Stimulated activated naive CD8-positive, alpha-beta T cell treated with anti-CD3 and anti-CD28 coated beads, Interleukin-15, Interleukin-2, amounts not matched to agents 100 ng/mL and 50 ng/mL, for 24 hours (primary cell): ENCODE data around the gene LAMC2.

Experiments
- H3K27ac Mint-ChIP-seq: one replicate; pipeline ENCODE4 v1.8.0; 2021; ENCODE audit warnings: mild to moderate bottlenecking, mixed read lengths
- H3K27me3 Mint-ChIP-seq: one replicate; pipeline ENCODE4 v1.8.0; 2021; ENCODE audit warnings: mixed read lengths
- H3K36me3 Mint-ChIP-seq: one replicate; pipeline ENCODE4 v1.8.0; 2021; ENCODE audit warnings: low read depth, mixed read lengths
- H3K4me1 Mint-ChIP-seq: one replicate; pipeline ENCODE4 v1.8.0; 2021; ENCODE audit warnings: low read depth, mixed read lengths
- H3K4me3 Mint-ChIP-seq: one replicate; pipeline ENCODE4 v1.8.0; 2021; ENCODE audit warnings: mild to moderate bottlenecking, mixed read lengths
- H3K9me3 Mint-ChIP-seq: one replicate; pipeline ENCODE4 v1.8.0; 2021; ENCODE audit warnings: mixed read lengths

The LAMC2 gene

GRCh38 chr1:183159960-183160359 lies 26.1 kb upstream of the LAMC2 start:
- Mint-ChIP-seq H3K36me3 (no peaks in the 10 kb centered on the region), H3K4me3 (no peak overlapping the region), H3K27me3 (no peaks in the 10 kb centered on the region), H3K9me3 (no peaks in the 10 kb centered on the region), H3K4me1 (no peaks in the 10 kb centered on the region), H3K27ac (no peak overlapping the region)

- Mint-ChIP-seq H3K36me3 (no peaks in the 10 kb centered on the region), H3K9me3 (no peaks in the 10 kb centered on the region), H3K4me1 (no peaks in the 10 kb centered on the region), H3K27ac (no peak overlapping the region), H3K4me3 (no peak overlapping the region), H3K27me3 (no peaks in the 10 kb centered on the region)
Measured at GRCh38 chr1:183161391-183161790, 24.7 kb upstream of the LAMC2 start.

- Mint-ChIP-seq H3K27me3 (no peaks in the 10 kb centered on the region), H3K4me3 (no peak overlapping the region), H3K36me3 (no peaks in the 10 kb centered on the region), H3K27ac (no peak overlapping the region), H3K4me1 (no peaks in the 10 kb centered on the region), H3K9me3 (no peaks in the 10 kb centered on the region)
Measured at GRCh38 chr1:183163316-183163715, 22.7 kb upstream of the LAMC2 start.

GRCh38 chr1:183164340-183164739 lies 21.7 kb upstream of the LAMC2 start:
- H3K27ac Mint-ChIP-seq, result no peak overlapping the region
- H3K36me3 Mint-ChIP-seq, result no peaks in the 10 kb centered on the region
- no peaks in the 10 kb centered on the region for H3K9me3 Mint-ChIP-seq
- no peak overlapping the region for H3K4me3 Mint-ChIP-seq
- H3K27me3 Mint-ChIP-seq, result peaks cover 4% of the 10 kb centered on the region
- H3K4me1 Mint-ChIP-seq, result no peaks in the 10 kb centered on the region

GRCh38 chr1:183164963-183165362 lies 21.1 kb upstream of the LAMC2 start:
- Mint-ChIP-seq H3K27me3 (peaks cover 6% of the 10 kb centered on the region), H3K27ac (no peak overlapping the region), H3K36me3 (no peaks in the 10 kb centered on the region), H3K9me3 (no peaks in the 10 kb centered on the region), H3K4me3 (no peak overlapping the region), H3K4me1 (no peaks in the 10 kb centered on the region)

- no peak overlapping the region for H3K4me3 Mint-ChIP-seq
- no peaks in the 10 kb centered on the region for H3K9me3 Mint-ChIP-seq
- H3K36me3 Mint-ChIP-seq, result no peaks in the 10 kb centered on the region
- no peaks in the 10 kb centered on the region for H3K4me1 Mint-ChIP-seq
- H3K27me3 Mint-ChIP-seq, result peaks cover 7% of the 10 kb centered on the region
- no peak overlapping the region for H3K27ac Mint-ChIP-seq
Measured at GRCh38 chr1:183165456-183165855, 20.6 kb upstream of the LAMC2 start.

GRCh38 chr1:183166454-183166853 lies 19.6 kb upstream of the LAMC2 start:
- H3K9me3 Mint-ChIP-seq, result no peaks in the 10 kb centered on the region

GRCh38 chr1:183167676-183168075 lies 18.4 kb upstream of the LAMC2 start:
- no peaks in the 10 kb centered on the region for H3K4me1 Mint-ChIP-seq
- no peaks in the 10 kb centered on the region for H3K9me3 Mint-ChIP-seq
- peaks cover 7% of the 10 kb centered on the region for H3K27me3 Mint-ChIP-seq
- H3K36me3 Mint-ChIP-seq, result no peaks in the 10 kb centered on the region
- no peak overlapping the region for H3K4me3 Mint-ChIP-seq
- no peak overlapping the region for H3K27ac Mint-ChIP-seq

More at GRCh38 chr1:183166454-183166853, 19.6 kb upstream of the LAMC2 start:
- no peak overlapping the region for H3K4me3 Mint-ChIP-seq
- H3K27ac Mint-ChIP-seq, result no peak overlapping the region
- H3K4me1 Mint-ChIP-seq, result no peaks in the 10 kb centered on the region
- peaks cover 7% of the 10 kb centered on the region for H3K27me3 Mint-ChIP-seq
- H3K36me3 Mint-ChIP-seq, result no peaks in the 10 kb centered on the region

DNA sequence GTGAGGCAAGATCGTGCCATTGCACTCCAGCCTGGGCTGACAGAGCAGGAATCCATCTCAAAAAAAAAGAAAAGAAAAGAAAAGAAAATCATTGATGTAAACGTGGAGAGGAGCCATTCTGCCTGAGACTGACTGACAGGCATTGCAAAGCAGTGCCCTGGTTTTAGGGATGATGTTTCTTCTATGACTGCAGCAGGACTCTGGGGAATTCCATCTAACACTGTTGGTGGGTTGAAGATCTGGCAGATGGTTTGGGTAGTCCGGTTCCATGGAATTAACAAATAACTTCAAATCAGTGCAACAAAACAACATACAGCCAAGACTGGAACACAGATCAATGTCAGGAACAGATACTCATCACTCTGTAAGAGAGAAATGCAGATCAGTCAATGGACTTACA lies 17.8 kb upstream of the LAMC2 start:
- Mint-ChIP-seq H3K4me3 (no peak overlapping the region), H3K27ac (no peak overlapping the region), H3K9me3 (no peaks in the 10 kb centered on the region), H3K27me3 (peaks cover 7% of the 10 kb centered on the region), H3K4me1 (no peaks in the 10 kb centered on the region), H3K36me3 (no peaks in the 10 kb centered on the region)

DNA sequence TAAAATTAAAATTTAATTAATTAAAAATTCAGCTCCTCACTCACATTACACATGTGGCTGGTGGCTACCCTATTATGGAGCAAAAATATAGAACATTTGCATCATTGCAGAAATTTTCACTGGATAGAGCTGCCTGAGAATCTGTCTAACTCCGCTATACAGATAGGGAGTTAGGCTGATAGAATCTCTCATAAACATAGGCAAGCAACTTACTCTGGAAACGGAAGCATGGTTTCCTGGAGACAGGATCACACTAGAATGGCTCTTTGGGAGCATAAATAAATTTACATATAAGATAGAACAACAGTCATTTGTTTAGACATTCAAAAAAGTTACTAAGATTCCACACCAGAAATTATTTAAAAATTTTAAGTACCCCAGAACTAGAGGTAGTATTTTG lies 12.2 kb upstream of the LAMC2 start:
- peaks cover 4% of the 10 kb centered on the region for H3K27me3 Mint-ChIP-seq
- H3K9me3 Mint-ChIP-seq, result peaks cover 3% of the 10 kb centered on the region
- H3K4me1 Mint-ChIP-seq, result no peaks in the 10 kb centered on the region
- H3K4me3 Mint-ChIP-seq, result no peak overlapping the region
- no peaks in the 10 kb centered on the region for H3K36me3 Mint-ChIP-seq
- H3K27ac Mint-ChIP-seq, result no peak overlapping the region

DNA sequence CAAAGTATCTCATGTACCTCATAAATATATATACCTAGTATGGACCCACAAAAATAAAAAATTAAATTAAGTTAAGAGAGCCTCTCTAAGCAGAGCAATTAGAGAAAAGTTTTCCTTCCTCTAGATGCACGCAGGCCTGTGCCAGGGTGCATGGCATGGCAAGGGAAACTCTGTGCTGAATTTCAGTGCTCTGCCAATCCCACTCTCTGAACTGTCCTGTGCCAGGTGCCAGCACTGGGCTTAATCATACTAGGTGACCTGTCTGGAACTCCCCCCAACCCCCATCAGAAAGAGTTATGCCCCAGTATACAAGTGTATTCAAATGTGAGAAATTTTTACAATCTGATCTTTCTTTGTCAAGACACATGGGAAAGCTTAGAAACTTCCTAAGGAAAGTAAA lies 10.4 kb upstream of the LAMC2 start:
- Mint-ChIP-seq H3K27ac (no peak overlapping the region), H3K4me1 (peaks cover 5% of the 10 kb centered on the region), H3K36me3 (no peaks in the 10 kb centered on the region), H3K9me3 (peaks cover 3% of the 10 kb centered on the region), H3K4me3 (no peak overlapping the region), H3K27me3 (no peaks in the 10 kb centered on the region)

DNA sequence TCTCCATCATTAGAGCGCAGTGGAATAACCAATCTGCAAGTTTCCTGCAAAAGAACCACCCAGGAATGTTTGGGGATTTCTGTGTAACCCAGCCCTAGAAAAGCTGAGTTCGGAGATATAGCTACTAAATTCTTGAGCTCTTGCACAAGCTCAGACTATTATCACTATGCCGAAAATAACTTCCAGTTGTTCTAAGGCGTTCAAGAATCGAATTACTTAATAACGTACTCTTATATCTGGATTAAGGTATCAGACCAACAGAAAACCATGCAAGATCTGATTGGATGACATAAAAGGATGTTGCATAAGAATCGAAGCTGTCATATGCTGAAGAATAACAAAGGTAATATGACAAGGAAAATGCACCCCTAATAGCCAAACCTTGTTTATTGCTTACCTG lies 7.5 kb upstream of the LAMC2 start:
- Mint-ChIP-seq H3K27me3 (no peaks in the 10 kb centered on the region), H3K36me3 (no peaks in the 10 kb centered on the region), H3K27ac (no peak overlapping the region), H3K4me3 (no peak overlapping the region), H3K9me3 (peaks cover 3% of the 10 kb centered on the region), H3K4me1 (peaks cover 11% of the 10 kb centered on the region)

- Mint-ChIP-seq H3K27me3 (no peaks in the 10 kb centered on the region), H3K4me1 (peaks cover 11% of the 10 kb centered on the region), H3K36me3 (no peaks in the 10 kb centered on the region), H3K4me3 (no peak overlapping the region), H3K27ac (no peak overlapping the region), H3K9me3 (peaks cover 3% of the 10 kb centered on the region)
Measured at GRCh38 chr1:183179033-183179432, 7.0 kb upstream of the LAMC2 start.

DNA sequence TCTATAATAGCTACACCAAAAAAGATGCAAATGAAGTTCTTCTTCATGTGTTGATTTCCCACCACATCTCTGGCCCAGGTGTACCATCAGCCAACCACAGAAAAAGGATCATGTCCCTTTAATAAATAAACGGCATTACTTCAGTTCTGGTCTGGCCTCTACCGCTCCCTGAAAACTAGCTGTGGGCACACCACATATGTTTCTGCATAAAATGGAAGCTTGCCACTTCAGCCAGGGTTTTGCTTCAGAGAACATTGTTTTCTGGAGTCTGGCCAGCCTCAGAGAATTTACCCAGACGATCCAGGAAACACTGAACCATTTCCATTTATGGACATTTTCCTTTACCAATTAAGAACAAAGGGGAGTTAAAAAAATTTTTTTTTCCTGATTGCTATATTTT lies 5.8 kb upstream of the LAMC2 start:
- Mint-ChIP-seq H3K27me3 (no peaks in the 10 kb centered on the region), H3K4me3 (no peak overlapping the region), H3K36me3 (no peaks in the 10 kb centered on the region), H3K9me3 (no peaks in the 10 kb centered on the region), H3K27ac (no peak overlapping the region), H3K4me1 (peaks cover 11% of the 10 kb centered on the region)

- H3K27ac Mint-ChIP-seq, result peak overlapping the region; percentile 59
- peaks cover 3% of the 10 kb centered on the region for H3K27me3 Mint-ChIP-seq
- H3K4me1 Mint-ChIP-seq, result peaks cover 11% of the 10 kb centered on the region
- no peaks in the 10 kb centered on the region for H3K9me3 Mint-ChIP-seq
- H3K4me3 Mint-ChIP-seq, result no peak overlapping the region
- H3K36me3 Mint-ChIP-seq, result no peaks in the 10 kb centered on the region
Measured at GRCh38 chr1:183180634-183181056, 5.4 kb upstream of the LAMC2 start.

GRCh38 chr1:183186841-183187240 lies 777 bp downstream of the LAMC2 start:
- Mint-ChIP-seq H3K4me3 (no peak overlapping the region), H3K9me3 (no peaks in the 10 kb centered on the region), H3K36me3 (no peaks in the 10 kb centered on the region), H3K27ac (no peak overlapping the region), H3K4me1 (peaks cover 5% of the 10 kb centered on the region), H3K27me3 (peaks cover 17% of the 10 kb centered on the region)
